Measurements from ENCODE around the gene PAOX.

GRCh38 chr10:133399123-133399601, 20.1 kb downstream of the PAOX start:
- TF ChIP-seq POLR2A (IDR thresholded peaks at IDR 0.05) = no peak
- no peak for TF ChIP-seq CTCF (IDR thresholded peaks at IDR 0.05)

All from testis (tissue), 2 donors.